GM21423 (cell line): Measurements from ENCODE around the gene BMPR1A.
A peak's percentile ranks its signal among the peaks of the same experiment; 100 is the strongest.
"Not testable (repeated sequence)": the region's sequence is repeated elsewhere in the genome, so short reads cannot be mapped to it uniquely, and the experiment has no call there.

Experiments used
- ATAC-seq: cut with Tn5 transposase; IDR thresholded peaks from one replicate; pipeline ENCODE4 v1.9.1; 2021; ENCODE audit warnings: mild to moderate bottlenecking, moderate library complexity; ENCODE audit not compliant: unreplicated experiment

Gene BMPR1A

GRCh38 chr10:86963341-86963919 lies 207.0 kb downstream of the BMPR1A start:
- ATAC-seq = no peak

GRCh38 chr10:86964061-86964846 lies 207.8 kb downstream of the BMPR1A start:
- no peak for ATAC-seq

- no peak for ATAC-seq
Observed at GRCh38 chr10:86964847-86965190, 208.4 kb downstream of the BMPR1A start.

- ATAC-seq = no peak
Observed at GRCh38 chr10:86965986-86966654, 209.7 kb downstream of the BMPR1A start.

- ATAC-seq = no peak
Observed at GRCh38 chr10:86967481-86967941, 211.1 kb downstream of the BMPR1A start.

- ATAC-seq = no peak
Observed at GRCh38 chr10:86968271-86968993, 212.0 kb downstream of the BMPR1A start, which contains the start of gene ADIRF. Gene ADIRF (plus strand): TSS chr10:86968482. CDS start chr10:86968545, 63 bp downstream.

- no peak for ATAC-seq
Observed at GRCh38 chr10:86968994-86969355, 212.6 kb downstream of the BMPR1A start.

- ATAC-seq = no peak
Observed at GRCh38 chr10:86969421-86970041, 213.1 kb downstream of the BMPR1A start.

GRCh38 chr10:86970162-86970981 lies 214.0 kb downstream of the BMPR1A start:
- ATAC-seq = no peak

GRCh38 chr10:86970982-86971231 lies 214.5 kb downstream of the BMPR1A start:
- ATAC-seq = no peak

GRCh38 chr10:86971232-86971991 lies 215.0 kb downstream of the BMPR1A start:
- ATAC-seq = peak; percentile 79

GRCh38 chr10:86972613-86973380 lies 216.4 kb downstream of the BMPR1A start:
- no peak for ATAC-seq

GRCh38 chr10:86974484-86974883 lies 218.1 kb downstream of the BMPR1A start:
- no peak for ATAC-seq

- no peak for ATAC-seq
Observed at GRCh38 chr10:86976362-86977056, 220.1 kb downstream of the BMPR1A start.

GRCh38 chr10:86978457-86978856 lies 222.0 kb downstream of the BMPR1A start:
- not testable (repeated sequence) for ATAC-seq

GRCh38 chr10:86979296-86979818 lies 222.9 kb downstream of the BMPR1A start:
- ATAC-seq = no peak

GRCh38 chr10:86979977-86980448 lies 223.6 kb downstream of the BMPR1A start:
- ATAC-seq = no peak

GRCh38 chr10:86981020-86981419 lies 224.6 kb downstream of the BMPR1A start:
- not testable (repeated sequence) for ATAC-seq
